Calu3 (cell line): ENCODE data around the gene COMMD7. TPM values are rescaled to one million over a fixed set of nuclear protein-coding genes. Genes with fewer than 3 reads are reported as not detected.

Experiments used
- BruUV-seq: library from RNA; stranded (reverse); fragments of 400-500 nt; replicated peaks from 2 replicates; lab custom pipeline; 2021; lab: Mats Ljungman, UMichigan
- CTCF ChIA-PET: fragments of 300-600 bp; sonication (Branson Sonifier 250); formaldehyde crosslinking; loops from one replicate; lab custom pipeline; 2022; ENCODE audit warnings: antibody characterized with exemption; lab: Charles Lee
- DNase-seq: peaks from one replicate; pipeline ENCODE4 v3.0.0; 2022
- H3K27ac Mint-ChIP-seq: one replicate; pipeline ENCODE4 v1.8.0; 2022; ENCODE audit warnings: mixed read lengths; ENCODE audit not compliant: unreplicated experiment
- H3K27me3 Mint-ChIP-seq: one replicate; pipeline ENCODE4 v1.8.0; 2022; ENCODE audit warnings: mixed read lengths; ENCODE audit not compliant: unreplicated experiment
- H3K36me3 Mint-ChIP-seq: one replicate; pipeline ENCODE4 v1.8.0; 2022; ENCODE audit warnings: mild to moderate bottlenecking, moderate library complexity, mixed read lengths; ENCODE audit not compliant: insufficient read depth, unreplicated experiment
- H3K4me1 Mint-ChIP-seq: one replicate; pipeline ENCODE4 v1.8.0; 2022; ENCODE audit warnings: mild to moderate bottlenecking, low read depth, mixed read lengths; ENCODE audit not compliant: unreplicated experiment
- H3K4me3 Mint-ChIP-seq: one replicate; pipeline ENCODE4 v1.8.0; 2022; ENCODE audit warnings: mild to moderate bottlenecking, low read depth, moderate library complexity, mixed read lengths; ENCODE audit not compliant: unreplicated experiment
- H3K9me3 Mint-ChIP-seq: one replicate; pipeline ENCODE4 v1.8.0; 2022; ENCODE audit warnings: low read depth, mixed read lengths; ENCODE audit not compliant: unreplicated experiment
- CTCF ChIP-seq: fragments of 200-600 bp; IDR thresholded peaks from one replicate; pipeline ENCODE4 v1.8.0; 2022; ENCODE audit warnings: antibody characterized with exemption; ENCODE audit not compliant: unreplicated experiment
- intact Hi-C: fragments of 100-400 bp; cut with micrococcal nuclease; formaldehyde crosslinking; loops from one replicate; pipeline ENCODE4 v1.10.0; 2022; ENCODE audit not compliant: unreplicated experiment
- total RNA-seq: library from RNA; stranded (reverse); gene quantifications from 2 replicates; pipeline ENCODE4 v1.2.3, GENCODE V29; 2022

Gene COMMD7
- total RNA-seq, 1 experiment from 2014 or later = 56.0 TPM

GRCh38 chr20:32751293-32751692 is 8.0 kb upstream of the COMMD7 start:
- peaks cover 8% of the 10 kb centered on the region for H3K4me1 Mint-ChIP-seq
- CTCF ChIA-PET = no interaction called here
- no peaks in the 10 kb centered on the region for H3K9me3 Mint-ChIP-seq

GRCh38 chr20:32749914-32750637 is 6.8 kb upstream of the COMMD7 start:
- no peak overlapping the region for H3K27ac Mint-ChIP-seq
- TF ChIP-seq CTCF = no peak
- no TSS peak for BruUV-seq
- intact Hi-C loops = no loop called here
- peaks cover 1% of the 10 kb centered on the region for H3K36me3 Mint-ChIP-seq
- no peak overlapping the region for H3K4me3 Mint-ChIP-seq
- no peaks in the 10 kb centered on the region for H3K27me3 Mint-ChIP-seq
- no peak for DNase-seq
- peaks cover 10% of the 10 kb centered on the region for H3K4me1 Mint-ChIP-seq
- H3K9me3 Mint-ChIP-seq = no peaks in the 10 kb centered on the region
- CTCF ChIA-PET = no interaction called here

More at GRCh38 chr20:32751293-32751692, 8.0 kb upstream of the COMMD7 start:
- no peak for DNase-seq
- Mint-ChIP-seq H3K4me3 (no peak overlapping the region), H3K27me3 (no peaks in the 10 kb centered on the region), H3K36me3 (no peaks in the 10 kb centered on the region), H3K27ac (no peak overlapping the region)
- BruUV-seq = no TSS peak
- intact Hi-C loops = no loop called here
- TF ChIP-seq CTCF = no peak

- Mint-ChIP-seq H3K27ac (peak overlapping the region; percentile 81), H3K4me1 (peaks cover 23% of the 10 kb centered on the region), H3K9me3 (no peaks in the 10 kb centered on the region), H3K4me3 (peak overlapping the region; percentile 94), H3K36me3 (peaks cover 27% of the 10 kb centered on the region), H3K27me3 (no peaks in the 10 kb centered on the region)
- no TSS peak for BruUV-seq
- CTCF ChIA-PET = interaction anchor here (0.5 to 2.6 kb wide), 7 partner anchors 11 to 188 kb away, joined by 3 to 15 read pairs (median 5); partner anchors contain the start of gene DNMT3B
- no peak for DNase-seq
- TF ChIP-seq CTCF = no peak
- intact Hi-C loops = no loop called here
Measured at GRCh38 chr20:32742322-32743236, 688 bp downstream of the COMMD7 start.

- BruUV-seq = no TSS peak
- Mint-ChIP-seq H3K27ac (no peak overlapping the region), H3K4me1 (peaks cover 23% of the 10 kb centered on the region)
Measured at GRCh38 chr20:32741151-32741550, 2.1 kb downstream of the COMMD7 start.

More at GRCh38 chr20:32741151-32741550, 2.1 kb downstream of the COMMD7 start:
- TF ChIP-seq CTCF = no peak
- H3K36me3 Mint-ChIP-seq = peaks cover 27% of the 10 kb centered on the region
- intact Hi-C loops = no loop called here
- CTCF ChIA-PET = interaction anchor here (0.6 to 2.6 kb wide), 3 partner anchors 10 to 1184 kb away, joined by 3 to 11 read pairs (median 8); no protein-coding TSS in a partner anchor
- H3K4me3 Mint-ChIP-seq = no peak overlapping the region
- no peak for DNase-seq
- H3K9me3 Mint-ChIP-seq = no peaks in the 10 kb centered on the region
- H3K27me3 Mint-ChIP-seq = no peaks in the 10 kb centered on the region
